SH-SY5Y (cell line): Measurements from ENCODE around the gene TCF4.

Experiments
- GATA2 ChIP-seq: IDR thresholded peaks from 2 replicates; pipeline ENCODE4 v1.6.1; 2011; ENCODE audit warnings: mild to moderate bottlenecking, low read depth, low read length
- GATA3 ChIP-seq: IDR thresholded peaks from 2 replicates; pipeline ENCODE4 v1.6.1; 2011; ENCODE audit warnings: low read depth, mild to moderate bottlenecking, low read length, moderate library complexity

The TCF4 gene

DNA sequence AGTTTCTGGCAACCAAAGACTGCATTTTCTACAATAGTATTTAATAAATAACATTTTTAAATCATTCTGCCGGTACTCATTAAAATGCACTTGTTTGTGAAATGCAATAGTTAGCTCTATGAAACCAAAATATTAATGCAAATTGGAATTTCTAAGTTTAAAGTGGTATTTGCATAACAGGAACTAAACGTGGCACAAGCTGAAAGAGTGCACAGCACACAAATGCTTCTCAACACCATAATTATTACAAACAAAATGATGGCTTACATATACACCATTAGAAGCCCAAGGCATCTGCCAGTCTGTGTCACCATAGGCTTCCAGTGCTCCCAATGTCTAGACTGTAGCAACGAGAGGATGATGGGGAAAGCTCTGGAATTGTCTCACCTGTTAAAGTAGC lies 280.5 kb downstream of the TCF4 start:
- TF ChIP-seq GATA2 (no peak), GATA3 (no peak)

DNA sequence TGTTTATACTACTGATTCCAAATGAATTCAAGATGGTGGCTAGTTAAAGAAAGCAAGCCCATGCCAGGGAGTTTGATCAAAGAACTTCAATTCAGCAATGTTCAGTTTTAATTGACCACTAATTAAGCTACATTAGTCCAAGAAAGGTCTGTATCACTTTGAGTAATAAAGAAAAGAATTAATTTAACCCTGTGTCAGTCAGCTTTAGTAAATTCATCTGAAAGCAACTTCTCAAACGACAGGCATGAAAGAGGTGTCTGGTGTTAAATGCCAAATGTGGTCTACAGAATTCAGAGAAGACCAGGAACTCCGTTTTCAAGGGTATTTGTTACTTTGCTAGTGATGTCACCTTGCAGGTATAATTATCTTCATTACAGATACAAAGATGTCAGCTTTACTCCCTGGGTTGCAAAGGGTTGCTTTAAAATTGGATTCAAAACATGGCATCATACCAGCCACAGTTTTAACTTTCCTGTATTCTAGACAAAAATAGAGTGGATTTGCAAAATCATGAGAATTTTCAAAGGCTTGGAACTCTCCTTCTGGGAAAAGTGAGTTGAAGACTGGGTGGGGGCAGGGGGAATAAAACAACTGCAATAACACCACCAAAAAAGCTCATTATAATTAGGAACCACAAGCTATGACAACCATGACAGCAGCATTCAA lies 281.5 kb downstream of the TCF4 start:
- no peak for TF ChIP-seq GATA2
- TF ChIP-seq GATA3: no peak

DNA sequence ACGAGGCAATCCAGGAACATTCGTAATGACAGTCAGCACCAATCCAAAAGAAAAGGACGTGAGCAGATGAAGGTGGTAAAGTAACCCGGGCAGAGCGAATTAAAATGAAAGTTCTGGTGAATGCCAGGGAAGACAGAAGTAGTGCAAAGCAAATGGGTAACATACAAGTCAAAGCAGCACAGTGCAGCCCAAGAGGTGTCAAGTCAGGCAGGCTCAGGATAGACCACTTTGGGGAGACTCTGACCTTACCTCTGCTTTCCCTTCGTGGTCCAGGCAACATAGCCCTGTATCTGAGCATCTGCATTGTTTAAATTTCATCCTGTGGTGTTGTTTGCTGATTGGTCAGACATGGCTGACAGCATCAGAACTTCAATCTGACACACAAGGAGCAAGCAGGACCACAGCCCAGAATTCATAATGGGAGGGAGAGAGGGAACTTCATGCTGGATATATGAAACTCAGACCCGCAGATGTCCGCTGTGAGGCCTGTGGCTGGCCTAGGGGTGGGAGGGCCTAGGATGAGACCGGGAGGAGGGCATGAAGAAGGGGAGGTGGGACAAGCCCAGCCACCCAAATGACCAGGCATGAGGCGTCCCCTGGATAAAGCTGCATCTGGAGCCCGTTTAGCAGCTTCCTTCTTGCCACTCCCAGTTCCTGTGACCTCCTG lies 285.7 kb downstream of the TCF4 start:
- TF ChIP-seq GATA3 (peak; percentile 46; the same call in 1 of the 2 replicates), GATA2 (peak; percentile 66)

DNA sequence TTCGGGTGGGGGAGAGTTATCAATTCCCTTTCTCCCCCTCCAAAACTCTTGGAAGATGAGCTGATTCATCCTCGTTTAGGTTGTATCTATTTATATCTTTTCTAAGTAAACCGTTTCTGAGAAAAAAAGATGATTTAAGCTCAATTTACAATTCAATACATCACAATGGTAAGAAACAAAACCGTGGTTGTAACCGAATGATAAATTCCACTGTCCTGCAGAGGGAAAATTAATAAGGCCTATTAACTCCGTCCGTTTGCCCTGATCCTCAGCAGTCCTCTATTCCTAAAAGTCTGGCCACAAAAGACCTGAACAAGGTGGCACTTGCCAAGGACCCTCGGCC lies 286.2 kb downstream of the TCF4 start:
- TF ChIP-seq GATA3 (no peak), GATA2 (no peak)

DNA sequence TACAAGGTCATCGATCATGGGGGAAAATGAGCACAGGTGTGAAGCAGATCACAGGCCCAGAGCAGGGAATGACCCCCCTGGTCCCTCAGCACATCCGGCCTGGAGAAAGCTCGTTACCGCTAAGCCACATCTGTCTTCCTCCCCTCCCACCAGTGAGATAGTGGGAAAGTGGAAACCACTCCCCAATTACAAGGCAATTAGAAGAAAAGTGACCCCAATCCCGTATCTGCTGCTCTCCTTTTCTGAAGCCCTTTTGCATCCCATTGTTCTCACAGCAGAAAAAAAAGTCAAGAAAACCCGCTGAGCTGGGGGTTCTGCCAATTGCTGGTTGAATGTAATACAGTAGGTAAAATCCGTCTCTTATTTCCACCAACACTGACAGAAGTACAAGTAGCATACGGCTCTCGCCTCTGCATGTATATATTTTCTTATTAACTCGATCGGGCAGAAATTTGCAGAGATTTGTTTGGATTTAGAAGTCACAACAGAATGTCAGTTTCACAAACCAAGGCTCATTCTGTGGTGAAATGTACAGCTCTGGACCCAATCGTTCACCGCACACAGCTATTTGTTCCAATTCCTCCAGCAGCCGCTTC lies 287.0 kb downstream of the TCF4 start:
- no peak for TF ChIP-seq GATA3
- TF ChIP-seq GATA2: no peak; the same call in 1 of the 2 replicates

DNA sequence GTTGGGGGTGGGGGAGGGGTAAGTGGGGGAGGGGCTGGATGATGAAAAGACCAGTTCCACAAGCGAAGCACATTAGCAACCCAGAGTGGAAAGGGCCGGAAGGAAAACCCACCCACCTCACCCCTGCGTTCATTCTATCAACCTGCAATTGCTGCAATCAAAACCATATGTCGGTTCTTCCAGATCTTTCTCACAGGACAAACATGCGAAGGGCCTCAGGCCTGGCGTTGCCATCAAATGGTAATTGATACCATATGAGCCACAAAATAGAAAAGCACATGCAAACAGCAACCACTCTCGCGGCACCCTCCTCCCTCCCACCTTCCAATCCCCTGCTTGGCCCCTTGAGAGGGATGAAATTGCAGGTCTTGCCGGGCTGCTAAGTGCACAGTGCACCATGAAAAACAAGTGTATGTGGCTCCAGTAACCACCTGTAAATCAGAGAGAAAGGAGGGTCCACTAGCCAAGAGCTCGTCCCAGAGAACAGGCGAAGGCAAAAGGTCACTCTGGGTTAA lies 287.5 kb downstream of the TCF4 start:
- TF ChIP-seq GATA2: no peak; the same call in 1 of the 2 replicates
- no peak for TF ChIP-seq GATA3

DNA sequence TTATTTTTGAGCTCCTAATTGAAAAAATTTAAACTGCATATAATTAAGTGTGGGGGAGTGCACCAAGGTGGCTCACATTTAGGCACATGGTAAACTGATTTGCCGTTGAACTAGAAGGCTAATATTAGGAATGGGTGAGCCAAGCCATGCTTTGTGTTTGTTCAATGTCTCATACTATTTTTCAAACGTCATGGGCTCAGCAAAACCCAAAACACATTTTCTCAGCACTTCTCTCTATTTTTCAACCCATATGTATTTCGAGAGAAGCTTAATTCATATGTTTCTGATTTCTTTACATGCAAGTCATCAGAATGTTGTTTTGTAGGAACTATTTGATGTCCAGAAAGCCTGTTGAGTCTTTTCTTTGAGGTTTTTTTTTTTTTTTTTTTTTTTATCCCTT lies 291.2 kb downstream of the TCF4 start:
- TF ChIP-seq GATA3: no peak
- TF ChIP-seq GATA2: no peak

DNA sequence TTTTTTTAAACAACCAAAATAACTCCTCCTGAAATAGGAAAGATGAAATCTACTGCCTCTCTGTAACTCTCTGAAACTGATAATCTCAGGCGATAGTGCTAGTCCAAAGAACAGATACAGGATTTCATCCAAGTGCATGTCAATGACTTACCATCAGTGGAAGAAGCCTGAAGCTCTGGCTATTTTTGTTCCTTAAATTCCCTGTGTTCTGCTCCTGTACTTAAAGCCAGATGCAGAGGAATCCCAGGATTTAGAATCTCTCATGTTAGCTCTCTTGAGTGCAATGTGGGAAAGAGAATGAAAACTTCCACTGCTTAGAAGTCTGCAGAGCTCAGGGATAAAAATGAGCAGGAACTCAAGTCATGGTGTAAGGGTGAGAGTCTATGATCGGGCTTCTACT lies 291.9 kb downstream of the TCF4 start:
- TF ChIP-seq GATA2: no peak
- no peak for TF ChIP-seq GATA3

DNA sequence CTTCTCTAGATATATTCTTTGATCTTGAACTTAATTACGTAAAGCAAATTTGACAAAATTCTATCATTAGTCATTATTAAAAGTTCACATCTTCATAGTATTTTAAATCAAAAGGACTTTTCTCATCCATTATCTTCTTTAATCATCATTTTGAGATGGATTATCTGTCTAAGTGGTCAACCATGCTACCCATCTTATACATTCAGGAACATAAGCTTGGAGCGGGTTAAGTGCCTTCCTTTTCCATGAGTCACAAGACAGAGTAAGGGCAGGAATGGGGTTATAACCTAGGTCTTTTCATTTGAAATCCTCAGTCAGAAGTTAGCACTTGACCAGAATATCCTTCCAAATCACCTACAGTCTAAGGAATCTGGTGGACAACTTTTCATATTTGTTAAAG lies 297.1 kb downstream of the TCF4 start:
- TF ChIP-seq GATA2: no peak
- TF ChIP-seq GATA3: no peak

DNA sequence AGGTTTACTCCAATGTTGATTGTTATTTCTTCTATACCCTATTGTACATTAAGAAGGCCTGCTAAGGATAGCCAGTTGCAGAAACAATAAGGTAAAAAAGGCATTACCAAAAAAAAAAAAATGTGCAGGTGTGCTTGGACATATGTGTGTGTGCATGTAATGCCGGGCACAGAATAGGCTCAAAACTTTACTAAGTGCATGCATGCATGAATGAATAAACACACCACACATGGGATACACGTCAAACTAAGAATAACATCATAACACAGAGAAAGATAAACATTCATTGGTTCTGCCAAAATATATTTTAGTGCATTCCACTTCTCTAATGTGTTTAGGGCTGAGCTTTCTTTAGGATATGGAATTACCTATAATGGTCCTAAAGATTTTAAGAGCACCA lies 298.2 kb downstream of the TCF4 start:
- no peak for TF ChIP-seq GATA2
- no peak for TF ChIP-seq GATA3

DNA sequence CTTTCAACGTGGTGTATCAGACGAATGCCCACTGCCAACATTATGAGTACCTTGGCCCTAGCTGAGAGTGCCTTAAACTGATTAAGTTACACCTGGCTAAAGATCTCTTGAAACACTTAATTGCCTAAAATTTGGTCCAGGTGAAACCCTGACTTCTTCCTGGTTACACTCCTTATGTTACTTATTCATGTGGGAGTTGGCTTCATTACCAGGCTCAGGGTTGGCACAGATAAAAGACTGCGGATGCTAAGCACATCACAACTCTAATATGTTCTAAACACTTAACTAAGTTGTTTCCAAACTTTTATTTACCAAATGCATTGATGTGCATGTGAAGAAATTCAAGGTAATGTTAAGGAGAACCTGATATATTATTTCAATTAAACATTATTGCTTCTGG lies 298.9 kb downstream of the TCF4 start:
- TF ChIP-seq GATA2 (no peak), GATA3 (no peak)

DNA sequence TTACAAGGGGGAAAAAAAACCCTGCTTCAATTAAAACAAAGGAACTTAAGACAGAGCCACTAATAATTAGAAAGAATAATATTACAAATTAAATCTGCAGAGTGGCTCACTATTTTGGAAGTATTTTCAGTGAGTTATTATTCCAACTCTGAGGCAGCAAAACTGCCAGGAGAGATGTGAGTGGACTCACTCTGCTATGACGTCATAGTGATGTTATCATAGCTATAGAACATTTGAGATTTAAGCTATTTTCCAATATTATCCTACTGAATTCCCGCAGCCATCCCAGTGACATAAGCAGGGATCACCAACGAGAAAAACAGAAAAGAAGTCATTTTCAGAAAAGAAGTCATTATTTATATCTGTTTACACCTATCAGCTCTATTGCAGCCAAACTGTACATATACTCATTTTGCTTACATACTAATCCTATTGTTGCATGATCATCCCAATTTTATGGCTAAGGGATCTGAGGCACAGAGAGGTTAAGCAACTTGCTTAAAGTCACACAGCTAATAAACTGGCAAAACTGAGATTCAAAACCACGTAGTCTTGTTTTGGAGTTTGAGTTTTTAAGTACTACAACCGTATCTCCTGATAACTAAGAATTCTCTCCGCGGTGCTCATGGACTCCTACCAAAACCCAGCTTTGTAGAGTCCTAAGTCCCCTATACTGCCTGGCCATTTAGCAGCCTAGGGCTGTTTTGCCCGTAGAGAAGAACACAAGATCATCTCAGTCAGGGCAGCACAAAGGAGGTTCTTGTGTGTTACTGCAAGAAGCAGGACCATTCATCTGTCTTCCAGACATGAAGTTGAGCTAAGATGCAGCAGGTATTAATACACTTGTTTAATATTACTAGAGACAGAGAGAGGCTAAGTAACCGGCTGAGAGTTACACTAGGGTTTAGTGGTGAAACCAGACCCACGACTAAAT lies 299.8 kb downstream of the TCF4 start:
- TF ChIP-seq GATA3 (peak; percentile 58; the same call in 1 of the 2 replicates), GATA2 (peak; percentile 24; the same call in 1 of the 2 replicates)

DNA sequence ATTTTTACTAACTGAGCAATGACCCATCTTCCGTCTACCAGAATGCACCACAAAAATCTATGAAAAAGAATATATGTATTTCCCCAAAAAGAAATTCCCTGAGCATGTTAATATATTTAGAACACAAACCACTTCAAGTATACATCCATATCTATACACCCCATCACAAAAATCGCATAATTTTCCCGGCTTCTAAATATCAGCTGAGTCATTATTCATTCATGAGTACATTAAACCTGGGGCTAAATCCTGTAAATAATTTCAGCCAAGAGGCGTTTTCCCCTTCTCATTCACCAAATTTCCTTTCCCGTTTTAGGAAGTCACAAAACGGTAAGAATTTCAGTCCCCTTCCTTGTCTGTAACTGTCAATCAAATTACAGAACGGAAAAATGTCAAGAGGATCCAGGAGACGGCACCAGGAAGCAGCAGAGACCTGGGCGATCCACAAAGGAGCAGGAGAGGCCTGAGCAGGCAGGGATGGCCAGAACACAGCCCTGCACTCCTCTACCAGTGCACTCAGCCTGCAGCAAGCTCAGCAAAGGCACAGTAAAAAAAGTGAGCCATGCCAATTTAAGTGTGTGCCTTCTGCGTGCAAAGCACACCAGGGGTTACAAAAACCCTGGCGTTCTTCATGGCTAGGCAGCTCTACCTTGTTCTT lies 300.7 kb downstream of the TCF4 start:
- TF ChIP-seq GATA2 (no peak), GATA3 (no peak)
